NCI-H1694 treated with DMSO at 0.1 percent for 48 hours (cell line): ENCODE results near the gene PCDHB15.
"Not testable (repeated sequence)": the region's sequence is repeated elsewhere in the genome, so short reads cannot be mapped to it uniquely, and the experiment has no call there.

ENCODE experiments used
- DNase-seq: peaks from one replicate; lab custom pipeline; 2025; lab: John Stamatoyannopoulos, UW

PCDHB15 gene

DNA sequence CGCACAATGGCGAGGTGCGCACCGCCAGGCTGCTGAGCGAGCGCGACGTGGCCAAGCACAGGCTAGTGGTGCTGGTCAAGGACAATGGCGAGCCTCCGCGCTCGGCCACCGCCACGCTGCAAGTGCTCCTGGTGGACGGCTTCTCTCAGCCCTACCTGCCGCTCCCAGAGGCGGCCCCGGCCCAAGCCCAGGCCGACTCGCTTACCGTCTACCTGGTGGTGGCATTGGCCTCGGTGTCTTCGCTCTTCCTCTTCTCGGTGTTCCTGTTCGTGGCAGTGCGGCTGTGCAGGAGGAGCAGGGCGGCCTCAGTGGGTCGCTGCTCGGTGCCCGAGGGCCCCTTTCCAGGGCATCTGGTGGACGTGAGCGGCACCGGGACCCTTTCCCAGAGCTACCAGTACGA is 2.2 kb downstream of the PCDHB15 start:
- not testable (repeated sequence) for DNase-seq

DNA sequence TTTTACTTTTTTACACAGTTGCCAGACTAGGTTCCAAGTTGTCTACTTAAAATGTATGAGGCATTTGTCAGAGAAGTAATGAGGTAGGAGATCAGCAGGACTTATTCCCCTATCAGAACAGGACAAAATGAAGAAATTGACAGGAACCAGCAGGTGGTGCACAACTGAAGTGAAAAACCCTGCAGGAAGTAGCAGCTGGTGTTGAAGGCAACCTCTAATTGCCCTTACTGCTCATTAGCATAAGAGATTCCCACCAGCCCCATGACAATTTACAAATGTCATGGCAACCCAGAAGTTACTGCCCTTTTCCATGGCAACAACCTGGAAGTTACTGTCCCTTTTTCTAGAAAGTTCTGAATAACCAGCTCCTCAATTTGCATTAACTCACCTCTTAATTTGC is 5.4 kb downstream of the PCDHB15 start:
- no peak for DNase-seq

DNA sequence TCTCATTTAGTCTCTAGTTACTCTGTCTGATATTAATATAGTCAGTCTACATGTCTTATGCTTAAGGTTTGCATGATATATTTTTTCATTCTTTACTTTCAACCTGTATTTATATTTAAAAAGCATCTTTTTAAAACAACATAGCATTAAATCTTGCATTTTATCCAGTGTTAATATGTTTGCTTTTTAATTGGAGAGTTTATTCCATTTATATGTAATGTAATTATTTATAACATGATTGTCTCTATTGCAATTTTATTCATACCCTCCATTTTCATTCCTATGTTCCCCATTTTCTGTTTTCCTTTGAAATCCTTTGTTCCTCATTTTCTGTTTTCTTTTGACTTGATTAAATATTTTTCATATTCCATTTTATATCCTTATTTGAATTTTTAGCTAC is 13.3 kb downstream of the PCDHB15 start:
- no peak for DNase-seq

DNA sequence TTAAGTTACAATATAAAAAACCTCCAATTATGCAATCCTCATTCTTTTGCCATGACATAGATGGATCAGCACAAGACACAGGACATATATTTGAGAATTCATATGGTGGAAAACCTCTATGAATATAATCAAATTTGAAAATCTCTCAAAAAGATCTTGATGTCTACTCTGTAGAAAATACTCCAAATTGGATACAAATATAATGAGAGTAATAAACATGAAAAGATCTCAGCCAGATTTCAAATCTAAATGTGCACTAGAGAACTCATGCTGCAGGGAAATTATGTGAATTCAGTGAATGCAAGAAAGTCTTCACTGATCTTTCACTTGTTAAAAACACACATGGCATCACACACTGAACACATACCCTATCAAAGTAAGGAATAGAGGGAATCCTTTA is 13.8 kb downstream of the PCDHB15 start:
- DNase-seq: no peak

DNA sequence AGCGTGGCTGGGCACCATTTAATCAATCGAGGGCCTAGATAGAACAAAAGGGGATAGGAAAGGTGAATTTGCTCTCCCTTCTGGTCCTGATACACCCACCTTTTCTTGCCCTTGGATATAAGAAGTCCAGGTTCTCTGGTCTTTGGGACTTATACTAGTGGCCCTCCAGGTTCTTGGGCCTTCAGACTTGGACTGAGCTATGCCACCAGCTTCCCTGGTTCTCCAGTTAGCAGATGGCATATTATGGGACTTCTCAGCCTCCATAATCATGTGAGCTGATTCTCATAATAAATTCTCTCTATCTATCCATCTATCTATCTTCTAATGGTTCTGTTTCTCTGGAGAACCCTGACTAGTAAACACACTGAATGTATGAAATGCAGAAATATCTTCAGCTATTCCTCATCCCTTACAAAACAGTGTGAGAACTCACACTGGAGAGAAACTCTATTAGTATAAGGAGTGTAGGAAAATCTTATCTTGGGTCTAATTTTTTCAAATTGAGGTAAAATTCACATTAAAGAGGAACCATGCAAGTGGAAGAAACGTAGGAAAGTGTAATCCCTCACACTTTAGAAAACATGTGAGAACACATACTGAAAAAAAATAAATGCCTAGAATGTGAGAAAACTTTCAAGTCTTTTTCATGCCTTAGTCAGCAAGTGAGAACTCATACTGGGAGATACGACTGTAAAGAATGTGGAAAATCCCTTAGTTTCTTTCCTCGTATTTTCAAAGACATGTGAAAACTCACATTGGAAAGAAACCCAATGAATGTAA is 15.5 kb downstream of the PCDHB15 start:
- DNase-seq: no peak

DNA sequence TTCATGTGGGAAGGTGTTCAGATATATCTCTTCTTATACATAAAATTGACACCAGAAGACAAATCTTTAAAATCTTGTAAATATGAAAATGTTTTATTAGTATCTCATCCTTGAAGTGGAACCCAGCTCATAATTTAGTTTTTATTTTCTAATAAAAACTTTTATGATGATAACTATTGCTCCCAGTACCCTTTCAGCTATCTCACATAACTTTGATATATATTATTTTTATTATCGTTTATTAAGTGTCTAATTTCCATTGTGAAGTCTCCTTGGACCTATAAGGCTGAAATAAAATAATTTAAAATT is 16.0 kb downstream of the PCDHB15 start:
- no peak for DNase-seq

DNA sequence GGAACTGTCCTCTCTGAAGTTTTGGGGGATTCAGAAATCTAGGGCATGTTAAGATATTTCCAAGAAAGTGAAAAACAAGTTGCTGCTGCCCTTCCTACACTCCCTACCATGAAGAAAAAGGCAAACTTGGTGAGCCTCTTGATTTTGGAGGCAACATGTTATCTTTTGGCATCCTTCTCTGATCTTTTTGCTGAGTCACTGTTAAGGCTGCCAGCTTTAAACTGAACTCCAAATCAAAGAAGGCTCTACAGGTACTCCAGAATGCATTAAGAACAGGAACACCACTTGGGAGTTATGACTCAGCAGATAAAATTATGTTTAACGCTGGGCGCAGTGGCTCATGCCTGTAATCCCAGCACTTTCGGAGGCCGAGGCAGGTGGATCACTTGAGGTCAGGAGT is 24.0 kb downstream of the PCDHB15 start:
- no peak for DNase-seq

DNA sequence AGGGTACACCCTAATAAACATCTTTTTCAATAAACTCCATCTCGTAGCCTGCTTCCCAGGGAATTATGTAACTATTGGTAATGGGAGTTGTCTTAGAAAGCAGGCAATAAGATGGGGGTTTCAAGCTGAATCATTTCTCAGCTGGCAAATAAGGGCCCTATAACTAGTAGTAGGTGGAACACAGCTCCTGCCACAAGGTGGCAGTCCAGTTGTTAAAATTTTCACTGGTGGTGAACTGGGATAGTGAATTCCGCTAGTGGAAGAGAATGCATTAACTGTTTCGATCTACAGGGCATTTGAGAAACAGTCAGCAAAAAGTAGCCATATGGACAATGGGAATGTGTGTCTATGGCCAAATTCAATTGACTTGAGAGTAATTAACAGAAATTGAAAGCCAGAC is 27.7 kb downstream of the PCDHB15 start:
- DNase-seq: no peak

DNA sequence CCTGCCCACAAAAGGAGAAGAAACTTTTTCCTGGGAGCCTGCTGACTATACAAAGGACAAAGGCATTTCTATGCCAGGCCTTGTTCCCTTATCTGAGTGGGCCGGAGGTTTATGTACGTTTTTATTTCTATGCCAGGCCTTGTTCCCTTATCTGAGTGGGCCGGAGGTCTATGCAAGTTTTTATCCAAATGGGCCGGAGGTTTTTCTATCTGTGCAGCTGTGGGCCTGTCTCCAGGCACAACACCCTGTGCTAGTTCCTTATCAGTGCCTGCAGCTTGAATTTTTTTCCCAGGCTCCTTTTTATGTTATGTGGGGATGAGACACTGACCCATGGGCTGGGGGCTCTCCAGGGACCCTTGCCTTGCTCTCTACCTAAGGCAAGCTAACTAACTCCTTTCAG is 53.2 kb downstream of the PCDHB15 start:
- no peak for DNase-seq
